ENCODE results near the gene DIRAS1. TPM values are rescaled to one million over a fixed set of nuclear protein-coding genes. Genes with fewer than 3 reads are reported as not detected.

Gene DIRAS1
- total RNA-seq, 1 experiment from 2014 or later, result 7.8 TPM

- Histone ChIP-seq H4K5ac (ENCODE audit: insufficient read length, low read depth, low read length) (no peak overlapping the region), H3K4me2 (ENCODE audit: insufficient read depth, insufficient read length, low read length) (no peak overlapping the region), H3K9me3 (ENCODE audit: control insufficient read depth, low read depth, low read length) (no peaks in the 10 kb centered on the region), H3K4me1 (ENCODE audit: insufficient read depth, low read length) (no peaks in the 10 kb centered on the region; the same call in 1 of the 2 replicates), H3K27ac (ENCODE audit: insufficient read length, low read depth, low read length) (no peak overlapping the region), H3K56ac (ENCODE audit: insufficient read length, low read depth, low read length) (no peak overlapping the region), H3K23ac (ENCODE audit: insufficient read length, low read depth, low read length) (no peak overlapping the region), H2AK5ac (ENCODE audit: insufficient read length, low read length) (no peak overlapping the region), H2AFZ (ENCODE audit: low read length) (no peak overlapping the region), H3K79me2 (ENCODE audit: insufficient read depth, low read length) (no peaks in the 10 kb centered on the region), H3K79me1 (ENCODE audit: insufficient read depth, low read depth, low read length, poor library complexity, severe bottlenecking) (no peaks in the 10 kb centered on the region), H2BK120ac (ENCODE audit: low read depth, low read length, poor library complexity, severe bottlenecking) (no peak overlapping the region), H3K23me2 (ENCODE audit: insufficient read length, low read depth, low read length, poor library complexity, severe bottlenecking) (no peaks in the 10 kb centered on the region), H3K14ac (ENCODE audit: insufficient read depth, low read length) (peak overlapping the region; percentile 50; the same call in 1 of the 2 replicates), H4K91ac (ENCODE audit: insufficient read length, low read depth, low read length) (no peak overlapping the region), H3T11ph (ENCODE audit: low read length) (no peak overlapping the region), H4K20me1 (ENCODE audit: control insufficient read depth, insufficient read depth, insufficient read length) (peaks cover 3% of the 10 kb centered on the region), H4K8ac (replicated peaks; ENCODE audit: insufficient read length, low read depth, low read length) (no peak overlapping the region), H2BK12ac (ENCODE audit: insufficient read length, low read depth, low read length) (no peak overlapping the region), H2BK20ac (ENCODE audit: low read depth, low read length, poor library complexity, severe bottlenecking) (no peak overlapping the region), H3K27me3 (ENCODE audit: insufficient read depth, low read length) (no peaks in the 10 kb centered on the region), H2BK5ac (ENCODE audit: insufficient read length, low read length) (no peak overlapping the region), H2BK15ac (ENCODE audit: low read depth, low read length) (no peak overlapping the region; the same call in 1 of the 2 replicates), H3K4ac (ENCODE audit: low read depth, low read length) (no peak overlapping the region), H3K9ac (ENCODE audit: extremely low read depth, insufficient read length, low read length) (no peak overlapping the region), H3K18ac (ENCODE audit: insufficient read length, low read depth, low read length) (no peak overlapping the region)
- Mint-ChIP-seq H3K4me3 (peak overlapping the region; percentile 21 to 27; a peak in 2 of 5 replicates), H3K4me1 (peaks cover 3 to 14% of the 10 kb centered on the region in 2 experiments), H3K9me3 (no peaks in the 10 kb centered on the region), H3K36me3 (ENCODE audit: insufficient read depth in 1 of 3, low read depth in 3 of 3) (no peaks in the 10 kb centered on the region), H3K27ac (peak overlapping the region in 1 of 3 experiments; percentile 72; a peak in 1 of 7 replicates), H3K27me3 (ENCODE audit: low read depth) (peaks cover 48% of the 10 kb centered on the region)
- no peak for DNase-seq
- peak; percentile 42 for TF ChIP-seq CTCF (conservative IDR thresholded peaks at IDR 0.05)
- WGBS (ENCODE audit: extremely low coverage, insufficient read length, low lambda C conversion rate), result no CpG with 5 or more reads among the region's 26 CpGs
Observed at GRCh38 chr19:2726904-2727639, 5.9 kb upstream of the DIRAS1 start.

Measured in H9 (cell line).